ENCODE results near the gene MICU2. TPM values are rescaled to one million over a fixed set of nuclear protein-coding genes. Genes with fewer than 3 reads are reported as not detected.
A peak's percentile ranks its signal among the peaks of the same experiment; 100 is the strongest.

MICU2 gene
- 100 to 1,000 TPM in 1 of 4 donors, 10 to 100 TPM in 3; 50.8 to 108 (median 77.4) TPM for total RNA-seq

GRCh38 chr13:21603531-21604448 is at the start of gene MICU2:
MICU2 (minus strand) TSS chr13:21604170; CDS start chr13:21604148, 22 bp downstream.
- DNase-seq (ENCODE audit: low spot score in 2 of 2), result peak; percentile 90 to 98
- TF ChIP-seq POLR2A (IDR thresholded peaks at IDR 0.05), result peak in 1 of 2 donors; percentile 73
- TF ChIP-seq CTCF (IDR thresholded peaks at IDR 0.05), result peak in 1 of 3 donors; percentile 32
- intact Hi-C loops (cut with DNase I; ENCODE audit: low total_unique reads), result no loop called here
- H3K4me3 ChIP-seq (ENCODE audit: low read depth, poor library complexity, severe bottlenecking), result peak within 1 kb of the TSS; percentile 71
- 0 to 2% methylated on average over 51 to 61 of the region's 77 CpGs for WGBS, 2 donors

GRCh38 chr13:21641629-21642028 is 37.7 kb upstream of the MICU2 start:
- 85 to 91% methylated on average over 2 of the region's 2 CpGs for WGBS, 2 donors
- H3K4me3 ChIP-seq (ENCODE audit: low read depth, poor library complexity, severe bottlenecking), result no peak overlapping the region
- intact Hi-C loops (cut with DNase I; ENCODE audit: low total_unique reads), result loop anchor here (10.0 kb wide), 1 partner anchor 633 kb away; no protein-coding TSS in a partner anchor

DNA sequence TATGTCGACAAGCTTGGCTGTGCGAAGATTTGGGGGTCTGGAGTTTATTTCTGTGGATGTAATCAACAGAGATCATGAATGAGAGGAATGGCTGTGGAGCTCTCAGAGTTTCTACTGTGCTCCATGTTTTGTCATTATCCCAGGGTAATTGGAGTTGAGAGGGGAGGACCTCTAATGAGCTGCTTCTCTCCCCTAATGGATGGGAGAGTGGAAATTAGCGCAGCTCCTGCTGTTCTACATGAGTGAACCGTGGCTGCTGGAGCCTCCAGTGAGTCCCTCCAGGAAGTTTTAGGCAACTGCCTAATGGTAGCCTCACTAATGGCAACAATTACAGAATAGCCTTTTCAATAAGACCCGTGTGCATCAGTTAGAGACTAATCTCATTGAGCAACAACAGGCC is 35.6 kb upstream of the MICU2 start:
- TF ChIP-seq POLR2A (IDR thresholded peaks at IDR 0.05) (no peak), CTCF (IDR thresholded peaks at IDR 0.05) (no peak)
- DNase-seq (ENCODE audit: low spot score in 2 of 2), result no peak
- 76 to 81% methylated on average over 5 of the region's 5 CpGs for WGBS, 2 donors
- intact Hi-C loops (cut with DNase I; ENCODE audit: low total_unique reads), result no loop called here
- no peak overlapping the region for H3K4me3 ChIP-seq (ENCODE audit: low read depth, poor library complexity, severe bottlenecking)

More at GRCh38 chr13:21641629-21642028, 37.7 kb upstream of the MICU2 start:
- TF ChIP-seq CTCF (IDR thresholded peaks at IDR 0.05) (no peak), POLR2A (IDR thresholded peaks at IDR 0.05) (no peak)
- no peak for DNase-seq (ENCODE audit: low spot score in 2 of 2)

DNA sequence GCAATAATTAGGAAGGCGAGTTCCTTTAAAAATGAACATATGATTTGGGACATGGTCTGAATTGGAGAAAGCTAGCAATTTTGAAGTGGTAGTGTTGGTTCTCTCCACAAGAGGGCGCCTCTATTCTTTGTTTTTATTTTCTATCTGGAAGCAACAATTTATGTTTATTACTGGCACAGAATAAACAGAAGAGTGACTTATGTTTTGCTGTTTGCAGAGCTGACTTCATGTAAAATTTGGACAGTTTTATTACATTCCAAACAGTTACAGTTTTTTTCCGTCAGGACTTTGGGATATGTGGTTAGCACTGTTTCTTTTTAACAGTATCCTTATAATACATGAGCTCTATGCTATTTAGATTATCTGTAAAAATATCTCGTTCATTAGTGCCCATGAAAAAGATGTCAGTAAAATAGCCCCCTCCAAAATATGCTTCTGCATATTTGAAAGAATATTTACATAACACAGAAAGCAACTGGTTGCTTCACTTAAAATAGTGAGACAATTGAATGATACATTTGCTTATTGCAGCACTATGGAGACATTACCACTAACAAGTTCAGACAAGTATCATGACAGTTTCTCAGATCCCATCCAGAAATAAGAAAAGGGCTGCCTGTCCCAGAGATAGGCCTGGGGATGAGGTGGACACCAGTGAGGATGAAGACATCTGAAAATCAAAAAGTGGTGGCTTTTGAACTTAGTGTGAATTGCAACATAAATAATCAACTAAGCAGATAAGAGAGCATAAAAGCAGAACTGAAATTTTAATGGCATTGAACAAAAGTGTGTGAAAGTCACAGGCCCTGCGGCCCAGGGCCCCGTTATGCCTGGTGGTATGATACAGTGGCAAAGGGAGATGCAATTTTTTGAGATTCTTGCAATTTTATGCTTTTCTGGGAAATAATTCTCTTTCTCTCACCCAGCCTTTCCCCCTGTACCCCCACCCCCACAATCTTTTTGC is 34.6 kb upstream of the MICU2 start:
- TF ChIP-seq POLR2A (IDR thresholded peaks at IDR 0.05), result no peak
- TF ChIP-seq CTCF (IDR thresholded peaks at IDR 0.05), result peak in 1 of 3 donors; percentile 19
- WGBS, 2 donors, result 34 to 36% methylated on average over 6 of the region's 6 CpGs

DNA sequence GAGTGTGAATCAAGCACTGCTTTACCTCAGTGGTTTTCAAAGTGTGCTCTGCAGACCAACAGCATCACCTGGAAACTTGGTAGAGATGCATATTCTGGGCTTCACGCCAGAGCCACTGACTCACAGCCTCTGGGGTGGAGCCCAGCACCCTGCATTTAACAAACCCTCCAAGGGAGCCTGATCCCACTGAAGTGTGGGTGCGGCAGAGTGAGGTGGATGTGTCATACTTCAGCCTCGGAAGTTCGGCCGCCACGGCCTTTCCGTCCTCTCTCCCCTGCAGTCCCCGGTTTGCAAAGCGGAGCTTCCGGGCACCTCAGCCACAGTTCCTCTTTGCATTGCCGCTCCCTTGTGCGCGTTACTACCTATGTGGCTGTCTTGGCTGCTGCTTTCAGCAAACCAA is 33.3 kb upstream of the MICU2 start:
- TF ChIP-seq CTCF (IDR thresholded peaks at IDR 0.05) (no peak), POLR2A (IDR thresholded peaks at IDR 0.05) (no peak)
- intact Hi-C loops (cut with DNase I; ENCODE audit: low total_unique reads), result no loop called here
- WGBS, 2 donors, result 43 to 44% methylated on average over 13 of the region's 13 CpGs
- peak in 1 of 2 donors; percentile 37 for DNase-seq (ENCODE audit: low spot score in 2 of 2)
- H3K4me3 ChIP-seq (ENCODE audit: low read depth, poor library complexity, severe bottlenecking), result no peak overlapping the region

More for the DNA sequence above, 34.6 kb upstream of the MICU2 start:
- peak in 1 of 2 donors; percentile 18 for DNase-seq (ENCODE audit: low spot score in 2 of 2)
- intact Hi-C loops (cut with DNase I; ENCODE audit: low total_unique reads), result no loop called here
- H3K4me3 ChIP-seq (ENCODE audit: low read depth, poor library complexity, severe bottlenecking), result no peak overlapping the region
